C4-2B (cell line): ENCODE measurements around the gene FRMD4B.

ENCODE experiments used
- H3K27ac ChIP-seq: fragments of 450-650 bp; 2 replicates; pipeline ENCODE4 v1.5.1; 2017
- ZFX ChIP-seq: fragments of 450-650 bp; IDR thresholded peaks from 2 replicates; pipeline ENCODE4 v1.6.1; 2017
- TF ChIP-seq, protein P1 (sequence below): fragments of 450-650 bp; conservative IDR thresholded peaks from 2 replicates; pipeline ENCODE4 v1.5.1; 2017; ENCODE audit warnings: mild to moderate bottlenecking

Gene FRMD4B

DNA sequence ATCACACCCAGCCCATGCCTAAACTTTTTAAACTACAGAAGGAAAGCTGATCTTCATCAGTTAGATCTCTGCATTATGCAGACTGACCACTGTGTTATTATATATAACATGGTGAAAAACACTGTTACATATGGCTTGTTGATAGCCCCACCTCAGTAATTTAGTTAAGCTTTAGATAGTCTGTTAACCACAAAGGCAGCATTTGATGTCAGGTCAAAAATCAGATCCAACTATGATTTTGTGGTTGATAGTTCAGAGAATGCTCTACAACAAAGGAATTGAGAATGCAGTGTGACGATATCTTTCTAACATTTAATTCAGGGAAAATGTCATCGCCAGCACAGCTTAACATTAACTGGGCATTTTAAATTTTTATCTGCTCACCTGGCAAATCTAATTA lies 225.8 kb downstream of the FRMD4B start:
- H3K27ac ChIP-seq = no peak overlapping the region
- TF ChIP-seq, protein P1, sequence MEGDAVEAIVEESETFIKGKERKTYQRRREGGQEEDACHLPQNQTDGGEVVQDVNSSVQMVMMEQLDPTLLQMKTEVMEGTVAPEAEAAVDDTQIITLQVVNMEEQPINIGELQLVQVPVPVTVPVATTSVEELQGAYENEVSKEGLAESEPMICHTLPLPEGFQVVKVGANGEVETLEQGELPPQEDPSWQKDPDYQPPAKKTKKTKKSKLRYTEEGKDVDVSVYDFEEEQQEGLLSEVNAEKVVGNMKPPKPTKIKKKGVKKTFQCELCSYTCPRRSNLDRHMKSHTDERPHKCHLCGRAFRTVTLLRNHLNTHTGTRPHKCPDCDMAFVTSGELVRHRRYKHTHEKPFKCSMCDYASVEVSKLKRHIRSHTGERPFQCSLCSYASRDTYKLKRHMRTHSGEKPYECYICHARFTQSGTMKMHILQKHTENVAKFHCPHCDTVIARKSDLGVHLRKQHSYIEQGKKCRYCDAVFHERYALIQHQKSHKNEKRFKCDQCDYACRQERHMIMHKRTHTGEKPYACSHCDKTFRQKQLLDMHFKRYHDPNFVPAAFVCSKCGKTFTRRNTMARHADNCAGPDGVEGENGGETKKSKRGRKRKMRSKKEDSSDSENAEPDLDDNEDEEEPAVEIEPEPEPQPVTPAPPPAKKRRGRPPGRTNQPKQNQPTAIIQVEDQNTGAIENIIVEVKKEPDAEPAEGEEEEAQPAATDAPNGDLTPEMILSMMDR = no peak
- no peak for TF ChIP-seq ZFX

DNA sequence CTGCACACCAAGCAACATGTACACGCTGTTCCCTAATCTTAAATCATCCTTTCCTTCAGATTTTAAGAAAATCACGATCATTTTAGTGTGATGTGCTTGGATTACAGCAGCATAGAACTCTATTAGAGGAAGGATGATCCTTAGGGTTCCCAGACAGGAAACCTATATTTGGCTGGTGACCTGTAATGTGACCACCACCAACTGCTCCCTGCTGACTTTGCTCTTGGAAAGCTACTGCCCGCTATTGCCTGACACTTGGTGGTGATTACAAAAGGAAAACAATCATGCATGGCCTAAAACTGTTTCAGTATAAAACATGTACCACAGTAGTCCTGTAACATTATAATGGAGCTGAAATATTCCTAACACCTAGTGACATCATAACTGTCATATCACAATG lies 236.3 kb downstream of the FRMD4B start:
- no peak for TF ChIP-seq ZFX
- TF ChIP-seq, protein P1 = no peak
- no peak overlapping the region for H3K27ac ChIP-seq

DNA sequence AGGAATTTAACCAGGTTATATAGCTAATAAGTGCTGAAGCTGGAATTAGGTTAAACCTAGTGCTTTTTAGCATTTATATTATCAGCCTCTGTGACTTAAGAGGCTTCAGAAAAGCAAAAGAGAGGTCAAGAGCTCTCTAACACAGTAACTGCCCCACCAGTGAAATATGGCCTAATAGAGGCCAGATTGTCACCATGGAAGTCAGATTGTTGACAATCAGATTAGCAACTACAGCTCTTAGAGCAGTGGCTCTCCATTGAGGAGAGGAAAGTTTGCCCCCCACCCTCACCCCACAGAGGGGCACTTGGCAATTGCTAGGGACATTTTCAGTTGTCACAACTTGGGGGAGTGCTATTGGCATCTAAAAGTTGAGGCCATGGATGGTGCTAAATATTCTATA lies 240.2 kb downstream of the FRMD4B start:
- H3K27ac ChIP-seq = no peak overlapping the region
- TF ChIP-seq, protein P1 = no peak
- no peak for TF ChIP-seq ZFX

DNA sequence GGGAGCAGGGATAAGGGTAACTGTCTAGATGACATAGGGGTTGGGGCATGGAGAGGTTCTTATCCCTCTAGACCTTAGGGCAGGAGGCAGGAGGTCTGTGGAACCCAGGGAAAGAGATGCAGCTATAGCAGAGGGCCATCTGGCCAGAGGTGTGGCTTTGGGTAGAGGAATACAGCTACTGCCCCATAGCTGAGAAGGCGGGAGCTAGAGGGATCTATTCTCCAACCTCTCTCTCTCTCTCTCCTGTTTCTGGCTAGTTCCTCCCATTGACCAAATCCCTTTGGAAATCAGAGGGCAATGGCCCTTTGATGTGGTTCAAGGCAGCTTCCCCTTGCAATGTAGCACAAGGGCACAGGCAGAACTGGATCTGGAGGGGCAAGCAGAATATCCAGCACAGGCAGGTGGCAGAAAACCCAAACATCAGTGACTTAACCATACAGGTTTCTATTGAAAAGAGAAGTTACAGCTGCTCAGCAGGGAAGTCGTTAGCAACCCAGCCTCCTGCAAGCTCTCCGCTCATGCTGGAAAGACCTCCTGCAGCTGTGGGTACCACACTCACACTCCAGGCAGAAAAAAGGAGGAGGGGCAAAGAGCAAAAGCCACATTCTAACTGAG lies 241.2 kb downstream of the FRMD4B start:
- peak overlapping the region; percentile 54 for H3K27ac ChIP-seq
- TF ChIP-seq, protein P1 = no peak
- no peak for TF ChIP-seq ZFX

DNA sequence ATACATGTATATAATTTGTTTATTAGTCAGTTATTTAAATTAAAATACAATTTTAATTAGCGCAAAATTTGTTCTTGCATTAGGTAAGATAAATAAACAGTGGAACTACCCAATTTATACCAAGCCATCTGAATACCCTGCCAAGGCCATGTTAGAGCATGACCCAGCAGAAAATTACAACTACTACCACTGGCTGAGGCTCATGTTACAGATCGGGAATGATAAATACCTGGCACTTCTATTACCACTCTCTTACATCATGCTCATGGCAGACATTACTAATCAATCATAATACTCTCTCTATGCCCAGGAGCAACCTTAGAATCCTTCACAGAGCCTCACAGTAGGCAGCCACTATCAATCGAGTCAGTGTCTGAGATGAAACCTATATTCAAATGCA lies 242.3 kb downstream of the FRMD4B start:
- H3K27ac ChIP-seq = no peak overlapping the region; the same call in 1 of the 2 replicates
- TF ChIP-seq ZFX = no peak

DNA sequence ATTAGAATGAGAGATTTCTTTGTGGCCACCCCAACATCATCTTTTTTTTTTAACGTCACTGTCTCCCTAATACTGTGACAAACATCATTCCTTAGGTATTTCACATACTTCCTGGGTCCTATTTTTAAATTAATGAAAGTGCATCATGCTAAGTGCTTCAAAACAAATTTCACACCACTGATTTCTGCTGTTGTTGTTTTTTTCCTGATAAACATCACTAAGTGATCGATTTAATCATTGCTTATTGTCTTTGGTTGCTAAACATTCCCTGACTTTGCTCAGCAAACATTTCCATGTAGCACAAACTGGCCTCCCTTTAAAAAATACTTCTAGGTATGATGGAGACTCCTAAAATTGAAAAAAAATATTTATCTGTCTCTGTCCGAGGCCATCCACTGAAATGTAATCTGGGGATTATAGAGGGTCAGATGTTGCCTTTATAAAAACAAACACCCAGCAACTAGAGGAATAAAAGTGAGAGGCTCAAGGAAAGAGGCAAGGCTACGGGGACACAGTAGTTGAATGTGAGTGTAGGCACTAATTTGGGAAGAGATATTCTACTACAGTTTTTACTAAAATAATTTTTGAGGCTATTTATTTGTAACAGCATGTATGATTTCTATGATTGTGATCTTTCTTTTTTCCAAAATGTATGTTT lies 243.0 kb downstream of the FRMD4B start:
- TF ChIP-seq, protein P1 = no peak
- TF ChIP-seq ZFX = no peak
- no peak overlapping the region for H3K27ac ChIP-seq

DNA sequence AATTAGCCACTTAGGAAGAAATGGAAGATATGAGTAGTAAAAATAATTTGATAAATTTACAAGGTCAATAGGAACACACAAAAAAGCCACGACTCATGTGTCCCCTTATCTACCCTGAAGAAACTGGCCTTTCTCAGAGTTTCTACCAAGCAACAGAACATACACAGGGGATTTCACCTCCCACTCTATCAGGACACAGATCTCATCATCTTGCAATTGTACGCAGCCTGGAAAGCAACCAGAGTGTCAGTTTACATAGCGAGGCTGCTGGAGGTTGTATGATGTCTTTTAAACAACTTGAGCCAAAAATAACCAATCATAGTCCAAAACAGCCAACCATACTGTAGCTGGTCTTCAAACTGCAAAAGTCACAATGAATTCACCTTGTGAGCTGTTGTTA lies 243.8 kb downstream of the FRMD4B start:
- TF ChIP-seq ZFX = no peak
- TF ChIP-seq, protein P1 = no peak
- H3K27ac ChIP-seq = no peak overlapping the region; the same call in 1 of the 2 replicates

DNA sequence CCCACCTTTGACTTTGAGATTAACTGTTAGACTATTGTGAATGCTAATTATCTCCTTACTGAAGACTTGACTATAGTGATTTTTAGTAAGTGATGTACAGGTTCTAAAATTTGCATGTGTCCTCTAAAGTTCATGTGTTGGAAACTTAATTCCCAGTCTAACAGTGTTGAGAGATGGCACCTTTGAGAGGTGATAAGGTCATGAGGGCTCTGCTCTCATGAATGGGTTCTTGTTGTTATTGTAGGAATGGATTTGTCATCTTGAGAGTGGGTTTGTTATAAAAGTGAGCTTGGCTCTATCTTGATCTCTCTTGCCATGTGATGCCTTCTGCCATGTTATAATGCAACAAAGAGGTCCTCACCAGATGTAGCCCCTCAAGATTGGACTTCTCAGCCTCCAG lies 244.6 kb downstream of the FRMD4B start:
- H3K27ac ChIP-seq = no peak overlapping the region
- TF ChIP-seq, protein P1 = no peak
- TF ChIP-seq ZFX = no peak
